Measurements from ENCODE around the gene PLOD2. TPM values are rescaled to one million over a fixed set of nuclear protein-coding genes. Genes with fewer than 3 reads are reported as not detected.
A peak's percentile ranks its signal among the peaks of the same experiment; 100 is the strongest.

The PLOD2 gene
- total RNA-seq, 6 experiments from 2014 or later: 22.7 to 196 (median 57.6) TPM

DNA sequence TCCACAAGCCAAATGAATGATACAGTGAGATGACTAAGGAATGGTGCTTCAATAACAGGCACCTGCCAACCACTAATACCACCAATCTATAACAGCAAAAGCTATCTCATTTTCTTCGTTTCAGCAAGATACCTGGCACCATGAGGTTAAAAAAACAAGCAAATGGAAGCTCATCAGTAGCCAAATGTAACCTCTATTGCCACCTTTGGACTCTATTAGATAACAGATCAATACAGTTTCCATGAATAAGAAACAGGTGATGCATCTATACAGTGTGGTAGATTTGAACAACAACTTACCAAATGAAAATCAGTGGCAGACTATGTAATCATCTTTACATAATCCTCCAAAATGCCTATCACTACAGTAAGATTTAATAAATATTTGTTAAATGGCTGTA lies 32.8 kb downstream of the PLOD2 start:
- Histone ChIP-seq H3K27ac (peak overlapping the region in 2 of 3 donors; percentile 54 to 60), H3K36me3 (no peaks in the 10 kb centered on the region), H3K4me1 (peaks cover 0 to 24% (median 12%) of the 10 kb centered on the region in 4 donors), H3K4me3 (no peak overlapping the region), H3K9me3 (no peaks in the 10 kb centered on the region), H3K27me3 (no peaks in the 10 kb centered on the region)
- intact Hi-C loops (cut with DNase I): no loop called here
- ATAC-seq (peak; percentile 33 to 61 (median 56)), DNase-seq (no peak)
- no peak for TF ChIP-seq POLR2A (IDR thresholded peaks at IDR 0.05)
- TF ChIP-seq, protein P1, sequence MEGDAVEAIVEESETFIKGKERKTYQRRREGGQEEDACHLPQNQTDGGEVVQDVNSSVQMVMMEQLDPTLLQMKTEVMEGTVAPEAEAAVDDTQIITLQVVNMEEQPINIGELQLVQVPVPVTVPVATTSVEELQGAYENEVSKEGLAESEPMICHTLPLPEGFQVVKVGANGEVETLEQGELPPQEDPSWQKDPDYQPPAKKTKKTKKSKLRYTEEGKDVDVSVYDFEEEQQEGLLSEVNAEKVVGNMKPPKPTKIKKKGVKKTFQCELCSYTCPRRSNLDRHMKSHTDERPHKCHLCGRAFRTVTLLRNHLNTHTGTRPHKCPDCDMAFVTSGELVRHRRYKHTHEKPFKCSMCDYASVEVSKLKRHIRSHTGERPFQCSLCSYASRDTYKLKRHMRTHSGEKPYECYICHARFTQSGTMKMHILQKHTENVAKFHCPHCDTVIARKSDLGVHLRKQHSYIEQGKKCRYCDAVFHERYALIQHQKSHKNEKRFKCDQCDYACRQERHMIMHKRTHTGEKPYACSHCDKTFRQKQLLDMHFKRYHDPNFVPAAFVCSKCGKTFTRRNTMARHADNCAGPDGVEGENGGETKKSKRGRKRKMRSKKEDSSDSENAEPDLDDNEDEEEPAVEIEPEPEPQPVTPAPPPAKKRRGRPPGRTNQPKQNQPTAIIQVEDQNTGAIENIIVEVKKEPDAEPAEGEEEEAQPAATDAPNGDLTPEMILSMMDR (IDR thresholded peaks at IDR 0.05): no peak
- WGBS (ENCODE audit: insufficient coverage, low coverage, low lambda C conversion rate, missing lambda C conversion rate): 21% methylated on average over 1 of the region's 1 CpG

DNA sequence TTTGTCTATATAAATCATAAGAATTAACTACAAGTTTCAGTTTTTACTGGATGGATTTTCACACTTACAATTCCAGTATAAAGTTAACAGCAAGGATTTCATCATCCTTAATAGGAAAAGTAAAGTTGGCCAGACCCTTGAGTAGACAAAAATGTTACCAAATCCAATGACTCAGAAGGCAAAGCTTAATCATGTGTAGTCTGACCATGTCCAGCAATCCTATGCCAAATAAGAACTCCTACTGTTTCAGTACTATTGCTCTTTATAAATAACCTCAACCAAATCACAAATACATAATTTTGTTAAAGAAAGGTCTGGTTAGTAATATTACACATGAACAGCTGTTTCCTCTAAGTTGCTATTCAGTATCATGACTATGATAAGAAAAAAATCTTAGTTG lies 35.0 kb downstream of the PLOD2 start:
- Histone ChIP-seq H3K4me3 (no peak overlapping the region), H3K4me1 (peaks cover 0 to 23% (median 12%) of the 10 kb centered on the region in 4 donors), H3K27me3 (no peaks in the 10 kb centered on the region), H3K36me3 (no peaks in the 10 kb centered on the region), H3K27ac (peak overlapping the region in 2 of 3 donors; percentile 12 to 45), H3K9me3 (no peaks in the 10 kb centered on the region)
- no peak for DNase-seq
- intact Hi-C loops (cut with DNase I): no loop called here
- peak; percentile 34 to 86 (median 61) for ATAC-seq
- no peak for TF ChIP-seq POLR2A (IDR thresholded peaks at IDR 0.05)
- TF ChIP-seq, protein P1 (IDR thresholded peaks at IDR 0.05): no peak

DNA sequence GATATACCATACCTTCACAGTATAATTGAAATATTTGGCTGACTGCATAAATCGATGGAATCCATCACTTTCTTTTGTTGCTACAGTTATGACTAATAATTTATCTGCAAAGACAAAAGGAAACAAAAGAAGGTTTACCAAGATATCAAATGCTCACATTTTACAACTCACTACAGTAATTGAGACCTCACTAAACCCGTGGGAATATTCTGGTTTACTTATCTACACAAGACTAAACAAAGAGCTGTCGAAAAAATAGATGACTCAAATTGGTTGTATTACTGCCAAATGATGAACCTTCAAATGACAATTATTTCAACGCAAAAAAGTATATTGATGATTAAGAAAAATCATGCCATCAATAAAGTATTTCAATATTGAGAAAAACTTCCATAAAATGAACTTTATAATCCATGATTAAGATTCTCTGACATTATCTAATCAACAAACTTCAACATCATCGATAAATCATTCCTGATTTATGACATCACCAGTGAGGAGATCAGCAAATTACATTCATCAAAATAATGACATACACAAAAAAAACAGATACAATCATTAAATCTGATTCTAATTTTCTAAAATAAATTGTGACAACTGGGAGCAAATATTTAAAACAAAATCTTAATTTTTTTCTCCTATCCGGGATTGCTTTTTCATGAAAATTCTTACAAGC lies 36.7 kb downstream of the PLOD2 start:
- no peak overlapping the region for H3K27ac ChIP-seq
- ATAC-seq: no peak
- no peaks in the 10 kb centered on the region for H3K9me3 ChIP-seq
- 66% methylated on average over 6 of the region's 6 CpGs for WGBS (ENCODE audit: insufficient coverage, low coverage, low lambda C conversion rate, missing lambda C conversion rate)
- no peak overlapping the region for H3K4me3 ChIP-seq
- H3K4me1 ChIP-seq: peaks cover 0 to 19% (median 5%) of the 10 kb centered on the region in 4 donors
- intact Hi-C loops (cut with DNase I): no loop called here
- DNase-seq: no peak
- TF ChIP-seq POLR2A (IDR thresholded peaks at IDR 0.05): no peak
- TF ChIP-seq, protein P1 (IDR thresholded peaks at IDR 0.05): no peak
- no peaks in the 10 kb centered on the region for H3K27me3 ChIP-seq
- H3K36me3 ChIP-seq: no peaks in the 10 kb centered on the region

DNA sequence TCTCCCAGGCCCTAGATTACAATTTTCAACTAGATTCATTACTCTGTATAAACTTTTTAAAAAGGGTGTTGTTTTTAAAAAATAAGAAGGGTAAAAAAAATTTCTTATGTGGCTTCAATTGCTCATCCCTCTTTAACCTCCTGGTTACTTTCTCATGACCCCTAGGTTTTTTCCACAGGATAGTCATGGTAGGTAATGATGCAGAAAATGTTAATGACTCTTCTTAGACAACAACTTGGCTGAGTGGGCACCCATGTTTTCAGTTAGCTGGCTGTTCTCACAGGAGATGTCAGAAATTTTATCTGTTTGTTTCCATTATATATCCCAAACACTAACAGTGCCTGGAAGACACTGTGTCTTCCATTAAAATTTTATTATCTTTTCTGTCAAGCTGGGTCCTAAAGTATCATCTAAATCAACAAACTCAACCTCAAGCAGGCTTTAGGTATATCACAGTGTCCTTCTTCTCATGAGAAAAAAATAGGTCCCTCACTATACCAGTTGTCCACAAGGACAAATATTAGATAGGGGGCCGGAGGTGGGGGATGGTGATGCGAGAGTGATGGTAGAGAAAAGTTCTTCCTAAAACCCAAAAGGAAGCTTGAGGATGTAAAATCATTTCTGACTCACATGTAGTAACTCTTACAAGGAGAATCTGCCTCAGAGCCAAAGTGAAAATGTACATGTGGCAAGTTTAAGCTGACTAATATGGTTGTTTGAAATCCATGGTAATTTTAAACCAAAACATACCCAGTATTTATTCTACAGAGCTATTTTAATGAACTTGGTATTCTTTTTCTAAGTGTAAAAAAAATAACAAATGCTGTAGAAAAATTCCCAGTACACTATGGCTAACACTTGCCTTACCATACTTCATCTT lies 43.3 kb downstream of the PLOD2 start:
- no peak for TF ChIP-seq POLR2A (IDR thresholded peaks at IDR 0.05)
- TF ChIP-seq, protein P1 (IDR thresholded peaks at IDR 0.05): no peak
- no peaks in the 10 kb centered on the region for H3K9me3 ChIP-seq
- DNase-seq (no peak), ATAC-seq (no peak)
- H3K27ac ChIP-seq: no peak overlapping the region
- H3K36me3 ChIP-seq: no peaks in the 10 kb centered on the region
- intact Hi-C loops (cut with DNase I): no loop called here
- no peak overlapping the region for H3K4me3 ChIP-seq
- H3K4me1 ChIP-seq: peaks cover 0 to 10% (median 0%) of the 10 kb centered on the region in 4 donors
- no peaks in the 10 kb centered on the region for H3K27me3 ChIP-seq
- 90% methylated on average over 2 of the region's 2 CpGs for WGBS (ENCODE audit: insufficient coverage, low coverage, low lambda C conversion rate, missing lambda C conversion rate)
